Ishikawa (cell line): Measurements from ENCODE around the gene IQCH.

ENCODE experiments used
- CEBPB ChIP-seq: IDR thresholded peaks from 2 replicates; pipeline ENCODE4 v1.6.1; 2012
- EGR1 ChIP-seq: IDR thresholded peaks from 2 replicates; pipeline ENCODE4 v1.6.1; 2012
- EP300 ChIP-seq: IDR thresholded peaks from 2 replicates; pipeline ENCODE4 v1.6.1; 2012; ENCODE audit warnings: borderline replicate concordance
- NFIC ChIP-seq: IDR thresholded peaks from 2 replicates; pipeline ENCODE4 v1.6.1; 2012
- RAD21 ChIP-seq: IDR thresholded peaks from 2 replicates; pipeline ENCODE4 v1.6.1; 2012; ENCODE audit warnings: low read depth
- REST ChIP-seq: IDR thresholded peaks from 2 replicates; pipeline ENCODE4 v1.6.1; 2012; ENCODE audit warnings: low read depth, mild to moderate bottlenecking
- TAF1 ChIP-seq: IDR thresholded peaks from 2 replicates; pipeline ENCODE4 v1.6.1; 2012; ENCODE audit warnings: low read depth, mild to moderate bottlenecking
- TCF12 ChIP-seq: IDR thresholded peaks from 2 replicates; pipeline ENCODE4 v1.6.1; 2012; ENCODE audit warnings: low read depth
- TEAD4 ChIP-seq: IDR thresholded peaks from 2 replicates; pipeline ENCODE4 v1.6.1; 2012
- USF1 ChIP-seq: IDR thresholded peaks from 2 replicates; pipeline ENCODE4 v1.6.1; 2012
- YY1 ChIP-seq: IDR thresholded peaks from 2 replicates; pipeline ENCODE4 v1.6.1; 2012; ENCODE audit warnings: low read depth
- TF ChIP-seq, protein P1 (sequence below): IDR thresholded peaks from 2 replicates; pipeline ENCODE4 v1.6.1; 2012

DNA sequence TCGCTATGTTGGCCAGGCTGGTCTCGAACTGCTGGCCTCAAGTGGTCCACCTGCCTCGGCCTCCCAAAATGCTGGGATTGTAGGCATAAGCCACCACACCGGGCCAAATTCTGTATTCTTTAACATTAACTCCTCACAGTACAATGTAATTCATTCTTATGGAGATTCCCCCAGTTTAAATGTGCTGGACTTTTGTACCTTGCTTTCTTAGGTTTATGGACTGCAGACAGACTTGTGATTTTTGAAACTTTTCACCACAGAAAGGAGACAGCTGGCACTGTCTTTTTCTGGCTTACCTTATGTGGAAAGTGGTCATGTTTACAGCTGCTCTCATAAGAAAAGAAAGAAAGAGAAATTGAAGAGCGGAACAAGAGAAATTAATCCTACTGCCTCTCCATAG, 103.8 kb downstream of the IQCH start:
- TF ChIP-seq TCF12 (no peak), REST (no peak), CEBPB (no peak), EGR1 (no peak), EP300 (no peak), USF1 (no peak), NFIC (no peak), RAD21 (no peak), TAF1 (no peak), TEAD4 (no peak), YY1 (no peak)
- TF ChIP-seq, protein P1, sequence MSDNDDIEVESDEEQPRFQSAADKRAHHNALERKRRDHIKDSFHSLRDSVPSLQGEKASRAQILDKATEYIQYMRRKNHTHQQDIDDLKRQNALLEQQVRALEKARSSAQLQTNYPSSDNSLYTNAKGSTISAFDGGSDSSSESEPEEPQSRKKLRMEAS: no peak
